Osteoblast (primary cell): ENCODE data around the gene FAU. TPM values are rescaled to one million over a fixed set of nuclear protein-coding genes. Genes with fewer than 3 reads are reported as not detected.
A peak's percentile ranks its signal among the peaks of the same experiment; 100 is the strongest.

ENCODE experiments used
- DNase-seq: peaks from one replicate; pipeline ENCODE4 v3.0.0; 2011; ENCODE audit warnings: low spot score, mixed read lengths; ENCODE audit not compliant: insufficient read length; ENCODE audit errors: missing footprints
- H2AFZ ChIP-seq: 2 replicates; pipeline ENCODE4 v1.6.0; 2011; ENCODE audit warnings: mild to moderate bottlenecking, low read length
- H3K27ac ChIP-seq: 2 replicates; pipeline ENCODE4 v1.5.1; 2011; ENCODE audit warnings: mild to moderate bottlenecking, low read depth, low read length, moderate library complexity
- H3K27me3 ChIP-seq: 2 replicates; pipeline ENCODE4 v1.6.0; 2012; ENCODE audit warnings: mild to moderate bottlenecking, control low read depth, inconsistent platforms, low read length, moderate library complexity; ENCODE audit not compliant: insufficient read depth
- H3K36me3 ChIP-seq: 2 replicates; pipeline ENCODE4 v1.5.1; 2011; ENCODE audit warnings: mild to moderate bottlenecking, low read length, control low read depth, moderate library complexity; ENCODE audit not compliant: insufficient read depth
- H3K4me1 ChIP-seq: 2 replicates; pipeline ENCODE4 v1.5.1; 2011; ENCODE audit warnings: mild to moderate bottlenecking, low read length, control low read depth, moderate library complexity; ENCODE audit not compliant: insufficient read depth
- H3K4me2 ChIP-seq: 2 replicates; pipeline ENCODE4 v1.6.0; 2011; ENCODE audit warnings: mild to moderate bottlenecking, low read length; ENCODE audit not compliant: insufficient read depth
- H3K4me3 ChIP-seq: fragments of 200-600 bp; sonication (generic); 3 replicates; pipeline ENCODE4 v1.5.1; 2012; ENCODE audit warnings: mild to moderate bottlenecking, low read length, inconsistent platforms; ENCODE audit not compliant: insufficient read depth
- H3K79me2 ChIP-seq: 2 replicates; pipeline ENCODE4 v1.6.0; 2012; ENCODE audit warnings: mild to moderate bottlenecking, low read length, control low read depth, inconsistent platforms; ENCODE audit not compliant: insufficient read depth
- H3K9me3 ChIP-seq: 2 replicates; pipeline ENCODE4 v1.5.1; 2011; ENCODE audit warnings: low read depth, low read length, control low read depth
- H4K20me1 ChIP-seq: 2 replicates; pipeline ENCODE4 v1.6.0; 2012; ENCODE audit warnings: mild to moderate bottlenecking, low read length, control low read depth; ENCODE audit not compliant: insufficient read depth
- CTCF ChIP-seq: IDR thresholded peaks from 2 replicates; pipeline ENCODE4 v1.5.1; 2011; ENCODE audit warnings: mild to moderate bottlenecking, low read depth, low read length, moderate library complexity; ENCODE audit errors: extremely low read depth
- total RNA-seq: library from RNA; depleted of rRNA; stranded (reverse); fragments of >200 nt; gene quantifications from 2 replicates; pipeline ENCODE4 v1.2.3, GENCODE V29; 2012

The FAU gene
- total RNA-seq, 1 donor: 118 TPM

DNA sequence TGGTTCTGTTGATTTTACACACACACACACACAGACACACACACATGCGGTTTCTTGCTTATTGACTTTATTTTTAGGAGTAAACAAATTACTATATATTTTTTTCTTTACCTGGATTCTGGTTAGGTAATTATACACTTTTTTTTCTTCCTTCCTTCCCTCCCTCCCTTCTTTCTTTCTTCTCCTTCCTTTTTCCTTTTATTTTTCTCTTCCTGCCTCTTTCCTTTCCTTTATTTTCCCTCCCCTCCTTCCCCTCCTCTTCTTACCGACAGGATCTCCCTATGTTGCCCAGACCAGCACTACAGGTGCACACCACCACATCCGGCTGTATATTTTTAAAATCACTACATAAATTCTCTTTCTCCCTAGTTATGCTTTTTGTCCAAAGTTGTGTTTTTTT, 45.0 kb upstream of the FAU start:
- Histone ChIP-seq H3K9me3 (no peaks in the 10 kb centered on the region), H2AFZ (no peak overlapping the region), H3K4me2 (no peak overlapping the region), H3K27me3 (no peaks in the 10 kb centered on the region), H3K4me3 (no peak overlapping the region), H3K27ac (no peak overlapping the region), H3K79me2 (no peaks in the 10 kb centered on the region), H4K20me1 (no peaks in the 10 kb centered on the region), H3K4me1 (peaks cover 7% of the 10 kb centered on the region), H3K36me3 (no peaks in the 10 kb centered on the region)
- TF ChIP-seq CTCF: no peak
- DNase-seq: no peak

- Histone ChIP-seq H3K27ac (peak overlapping the region; percentile 59), H2AFZ (peak overlapping the region; percentile 95), H3K79me2 (no peaks in the 10 kb centered on the region), H3K27me3 (no peaks in the 10 kb centered on the region), H4K20me1 (no peaks in the 10 kb centered on the region), H3K4me1 (peaks cover 7% of the 10 kb centered on the region), H3K36me3 (no peaks in the 10 kb centered on the region), H3K4me3 (peak overlapping the region; percentile 71), H3K9me3 (no peaks in the 10 kb centered on the region), H3K4me2 (peak overlapping the region; percentile 87)
- TF ChIP-seq CTCF: no peak
- peak; percentile 70 for DNase-seq
Observed at GRCh38 chr11:65165410-65166317, 43.7 kb upstream of the FAU start.

- H3K4me2 ChIP-seq: no peak overlapping the region
- H3K27ac ChIP-seq: no peak overlapping the region
- no peak overlapping the region for H3K4me3 ChIP-seq
- no peak for TF ChIP-seq CTCF
- H3K36me3 ChIP-seq: no peaks in the 10 kb centered on the region
- H2AFZ ChIP-seq: no peak overlapping the region
- H4K20me1 ChIP-seq: no peaks in the 10 kb centered on the region
- no peak for DNase-seq
- H3K79me2 ChIP-seq: no peaks in the 10 kb centered on the region
- no peaks in the 10 kb centered on the region for H3K27me3 ChIP-seq
- no peaks in the 10 kb centered on the region for H3K9me3 ChIP-seq
- peaks cover 3% of the 10 kb centered on the region for H3K4me1 ChIP-seq
Observed at GRCh38 chr11:65163684-65164083, 41.8 kb upstream of the FAU start.

GRCh38 chr11:65160643-65161042, 38.7 kb upstream of the FAU start:
- Histone ChIP-seq H4K20me1 (no peaks in the 10 kb centered on the region), H3K4me3 (no peak overlapping the region), H3K27ac (no peak overlapping the region), H3K79me2 (no peaks in the 10 kb centered on the region), H2AFZ (no peak overlapping the region), H3K9me3 (no peaks in the 10 kb centered on the region), H3K4me2 (no peak overlapping the region), H3K36me3 (no peaks in the 10 kb centered on the region), H3K27me3 (no peaks in the 10 kb centered on the region), H3K4me1 (peaks cover 3% of the 10 kb centered on the region)
- no peak for DNase-seq
- TF ChIP-seq CTCF: no peak
